Measurements from ENCODE around the gene ATF7. TPM values are rescaled to one million over a fixed set of nuclear protein-coding genes. Genes with fewer than 3 reads are reported as not detected.
"Not testable (repeated sequence)": the region's sequence is repeated elsewhere in the genome, so short reads cannot be mapped to it uniquely, and the experiment has no call there.

ATF7 gene
- total RNA-seq, 1 donor from 2014 or later: 42.2 TPM

GRCh38 chr12:53611304-53611703 lies 14.9 kb downstream of the ATF7 start:
- no peak for DNase-seq (ENCODE audit: extremely low spot score, unreplicated experiment)
- Mint-ChIP-seq H3K36me3 (no peaks in the 10 kb centered on the region), H3K4me1 (ENCODE audit: unreplicated experiment) (no peaks in the 10 kb centered on the region), H3K4me3 (no peak overlapping the region), H3K27me3 (no peaks in the 10 kb centered on the region), H3K9me3 (no peaks in the 10 kb centered on the region), H3K27ac (no peak overlapping the region)
- TF ChIP-seq, protein P1, sequence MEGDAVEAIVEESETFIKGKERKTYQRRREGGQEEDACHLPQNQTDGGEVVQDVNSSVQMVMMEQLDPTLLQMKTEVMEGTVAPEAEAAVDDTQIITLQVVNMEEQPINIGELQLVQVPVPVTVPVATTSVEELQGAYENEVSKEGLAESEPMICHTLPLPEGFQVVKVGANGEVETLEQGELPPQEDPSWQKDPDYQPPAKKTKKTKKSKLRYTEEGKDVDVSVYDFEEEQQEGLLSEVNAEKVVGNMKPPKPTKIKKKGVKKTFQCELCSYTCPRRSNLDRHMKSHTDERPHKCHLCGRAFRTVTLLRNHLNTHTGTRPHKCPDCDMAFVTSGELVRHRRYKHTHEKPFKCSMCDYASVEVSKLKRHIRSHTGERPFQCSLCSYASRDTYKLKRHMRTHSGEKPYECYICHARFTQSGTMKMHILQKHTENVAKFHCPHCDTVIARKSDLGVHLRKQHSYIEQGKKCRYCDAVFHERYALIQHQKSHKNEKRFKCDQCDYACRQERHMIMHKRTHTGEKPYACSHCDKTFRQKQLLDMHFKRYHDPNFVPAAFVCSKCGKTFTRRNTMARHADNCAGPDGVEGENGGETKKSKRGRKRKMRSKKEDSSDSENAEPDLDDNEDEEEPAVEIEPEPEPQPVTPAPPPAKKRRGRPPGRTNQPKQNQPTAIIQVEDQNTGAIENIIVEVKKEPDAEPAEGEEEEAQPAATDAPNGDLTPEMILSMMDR (conservative IDR thresholded peaks at IDR 0.05): no peak

DNA sequence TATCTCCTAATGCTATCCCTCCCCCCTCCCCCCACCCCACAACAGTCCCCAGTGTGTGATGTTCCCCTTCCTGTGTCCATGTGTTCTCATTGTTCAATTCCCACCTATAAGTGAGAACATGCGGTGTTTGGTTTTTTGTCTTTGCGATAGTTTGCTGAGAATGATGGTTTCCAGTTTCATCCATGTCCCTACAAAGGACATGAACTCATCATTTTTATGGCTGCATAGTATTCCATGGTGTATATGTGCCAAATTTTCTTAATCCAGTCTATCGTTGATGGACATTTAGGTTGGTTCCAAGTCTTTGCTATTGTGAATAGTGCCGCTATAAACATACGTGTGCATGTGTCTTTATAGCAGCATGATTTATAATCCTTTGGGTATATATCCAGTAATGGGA lies 19.5 kb downstream of the ATF7 start:
- not testable (repeated sequence) for H3K4me3 Mint-ChIP-seq; H3K27me3 Mint-ChIP-seq; DNase-seq (ENCODE audit: extremely low spot score, unreplicated experiment); H3K9me3 Mint-ChIP-seq; H3K36me3 Mint-ChIP-seq; H3K27ac Mint-ChIP-seq
- H3K4me1 Mint-ChIP-seq (ENCODE audit: unreplicated experiment): peaks cover 12% of the 10 kb centered on the region

GRCh38 chr12:53604581-53604980 lies 21.6 kb downstream of the ATF7 start:
- Mint-ChIP-seq H3K36me3 (peaks cover 3% of the 10 kb centered on the region), H3K27me3 (no peaks in the 10 kb centered on the region), H3K27ac (no peak overlapping the region), H3K4me1 (ENCODE audit: unreplicated experiment) (peaks cover 12% of the 10 kb centered on the region), H3K9me3 (no peaks in the 10 kb centered on the region), H3K4me3 (no peak overlapping the region)
- DNase-seq (ENCODE audit: extremely low spot score, unreplicated experiment): no peak
- TF ChIP-seq, protein P1 (conservative IDR thresholded peaks at IDR 0.05): no peak

- Mint-ChIP-seq H3K36me3 (peaks cover 6% of the 10 kb centered on the region), H3K27me3 (no peaks in the 10 kb centered on the region), H3K9me3 (no peaks in the 10 kb centered on the region), H3K4me3 (no peak overlapping the region), H3K27ac (no peak overlapping the region), H3K4me1 (ENCODE audit: unreplicated experiment) (peaks cover 12% of the 10 kb centered on the region)
- TF ChIP-seq, protein P1 (conservative IDR thresholded peaks at IDR 0.05): no peak
- no peak for DNase-seq (ENCODE audit: extremely low spot score, unreplicated experiment)
Measured at GRCh38 chr12:53603804-53604203, 22.4 kb downstream of the ATF7 start.

GRCh38 chr12:53603196-53603595 lies 23.0 kb downstream of the ATF7 start:
- H3K36me3 Mint-ChIP-seq: peaks cover 12% of the 10 kb centered on the region
- no peaks in the 10 kb centered on the region for H3K9me3 Mint-ChIP-seq
- DNase-seq (ENCODE audit: extremely low spot score, unreplicated experiment): no peak
- H3K4me3 Mint-ChIP-seq: no peak overlapping the region
- H3K27me3 Mint-ChIP-seq: no peaks in the 10 kb centered on the region
- H3K27ac Mint-ChIP-seq: no peak overlapping the region
- TF ChIP-seq, protein P1 (conservative IDR thresholded peaks at IDR 0.05): no peak
- peaks cover 12% of the 10 kb centered on the region for H3K4me1 Mint-ChIP-seq (ENCODE audit: unreplicated experiment)

DNA sequence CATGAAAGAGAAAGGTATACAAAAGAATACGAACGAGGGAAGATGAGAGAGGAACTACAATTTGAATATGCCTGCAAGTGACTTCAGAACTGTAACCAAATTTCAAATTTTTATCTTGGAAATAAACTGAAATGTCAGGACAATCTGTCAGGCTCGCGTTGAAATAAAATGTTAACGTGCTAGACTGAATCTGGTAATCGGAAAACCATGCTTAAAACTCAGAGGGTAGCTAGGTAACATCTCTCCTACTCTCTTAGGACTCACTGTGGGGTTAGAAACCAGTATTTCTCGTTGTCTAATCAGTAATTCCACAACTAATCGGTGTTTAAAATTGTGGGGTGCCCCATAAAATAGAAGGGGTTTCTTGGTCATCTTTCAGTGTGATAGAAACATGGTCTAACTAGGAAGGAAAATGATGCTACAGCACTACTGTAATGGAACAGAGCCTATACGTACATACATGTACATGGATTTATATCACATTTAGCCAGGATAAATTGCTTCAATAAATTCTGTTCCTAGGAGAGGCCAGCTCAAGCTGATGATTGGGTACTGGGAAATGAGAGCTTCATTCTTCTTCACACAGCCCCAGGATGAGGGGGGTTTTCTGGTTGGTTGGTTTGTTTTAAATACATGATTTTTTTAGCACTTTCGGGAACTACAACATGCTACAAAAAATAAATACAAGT lies 23.9 kb downstream of the ATF7 start:
- Mint-ChIP-seq H3K36me3 (peaks cover 16% of the 10 kb centered on the region), H3K4me3 (no peak overlapping the region), H3K27ac (no peak overlapping the region), H3K27me3 (no peaks in the 10 kb centered on the region), H3K4me1 (ENCODE audit: unreplicated experiment) (peaks cover 12% of the 10 kb centered on the region), H3K9me3 (no peaks in the 10 kb centered on the region)
- TF ChIP-seq, protein P1 (conservative IDR thresholded peaks at IDR 0.05): no peak
- no peak for DNase-seq (ENCODE audit: extremely low spot score, unreplicated experiment)
